NCI-H1694 (cell line): ENCODE measurements around the gene UNKL.
A peak's percentile ranks its signal among the peaks of the same experiment; 100 is the strongest.

ENCODE experiments used
- DNase-seq: peaks from one replicate; lab custom pipeline; 2025; lab: John Stamatoyannopoulos, UW

UNKL gene

DNA sequence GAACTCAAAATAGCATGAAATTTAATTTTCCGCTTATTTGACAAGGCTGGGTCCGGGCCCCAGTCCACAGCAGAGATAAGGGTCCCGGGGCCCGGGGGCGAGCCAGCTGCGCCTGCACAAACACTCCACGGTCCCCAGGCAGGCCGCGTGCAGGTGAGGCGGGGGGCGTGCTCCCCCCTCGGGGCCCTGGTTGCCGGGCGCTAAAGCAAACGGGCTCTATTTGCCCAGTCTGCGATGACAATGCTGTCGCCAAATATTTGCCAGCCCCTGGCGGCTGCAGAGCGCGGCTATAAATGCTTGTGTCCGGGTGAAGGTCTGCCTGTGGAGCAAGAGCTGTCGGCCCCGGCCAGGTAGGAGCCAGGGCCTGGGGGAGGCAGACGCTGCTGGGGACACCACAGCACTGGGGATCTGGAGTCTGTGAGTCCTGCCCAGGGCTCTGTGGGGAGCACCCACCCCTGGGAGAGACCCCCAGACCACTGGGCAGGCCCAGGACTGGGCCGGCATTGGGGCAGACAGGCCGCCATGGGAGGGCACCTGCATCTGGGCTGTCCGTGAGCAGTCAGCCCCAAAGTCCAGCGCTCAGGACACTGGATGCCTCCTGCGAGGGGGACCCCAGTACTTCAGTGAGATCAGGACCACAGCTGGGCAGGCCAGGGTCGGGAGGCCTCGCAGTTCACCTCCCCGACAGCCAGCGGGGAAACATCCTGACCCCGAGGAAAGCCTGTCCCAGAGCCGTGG lies 16.4 kb upstream of the UNKL start, which contains the start of gene PERCC1:
Gene PERCC1, plus strand, starts transcription at position 320 of the 738 bp plus-strand sequence. CDS start 1,516 bp downstream, outside the sequence.
- peak; percentile 24 for DNase-seq

DNA sequence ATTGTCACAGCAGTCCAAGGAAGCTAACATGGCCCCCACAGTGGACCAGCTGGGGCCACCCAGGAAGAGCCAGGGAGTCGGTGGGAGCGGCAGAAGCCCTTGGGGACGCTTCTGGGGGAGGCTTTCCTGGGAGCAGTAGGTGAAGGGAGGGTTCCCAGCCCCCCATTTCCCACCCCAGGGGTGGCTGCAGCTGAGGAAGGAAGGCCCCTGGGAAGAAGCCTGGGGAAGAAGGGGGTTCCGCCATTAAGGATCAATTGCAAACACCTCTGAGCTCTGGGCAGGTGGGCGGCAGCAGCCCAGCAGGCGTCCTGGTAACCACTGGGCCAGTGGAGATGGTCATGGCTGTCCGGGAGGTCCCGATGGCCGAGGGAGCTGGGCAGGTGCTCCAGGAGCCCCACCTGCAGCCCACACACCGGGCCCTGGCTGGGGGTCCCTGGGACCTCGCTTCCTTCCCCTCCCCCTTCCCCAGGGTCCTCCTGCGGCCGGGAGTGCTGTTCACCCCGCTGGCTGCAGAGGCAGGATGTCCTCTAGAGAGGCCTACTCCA lies 15.8 kb upstream of the UNKL start:
- DNase-seq = no peak

DNA sequence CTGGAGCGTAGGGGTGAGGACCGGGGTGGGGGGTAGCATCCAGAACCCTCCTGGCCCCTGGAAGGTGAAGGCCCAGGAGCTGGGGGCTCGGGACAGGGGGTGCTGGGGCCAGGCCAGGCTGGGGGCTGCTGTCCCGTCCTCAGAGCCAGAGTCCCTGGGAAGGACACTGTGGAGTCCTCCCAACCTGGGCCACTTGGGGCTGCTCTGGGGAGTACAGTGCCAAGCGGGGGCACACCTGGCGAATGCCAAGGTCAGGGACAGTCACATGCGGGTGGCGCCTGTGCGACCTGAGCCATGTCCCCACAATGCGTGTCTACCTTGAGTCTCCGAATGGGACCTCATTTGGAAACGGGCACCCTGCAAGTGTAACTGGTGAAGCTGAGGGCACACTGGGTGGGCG lies 15.1 kb upstream of the UNKL start:
- DNase-seq = no peak

DNA sequence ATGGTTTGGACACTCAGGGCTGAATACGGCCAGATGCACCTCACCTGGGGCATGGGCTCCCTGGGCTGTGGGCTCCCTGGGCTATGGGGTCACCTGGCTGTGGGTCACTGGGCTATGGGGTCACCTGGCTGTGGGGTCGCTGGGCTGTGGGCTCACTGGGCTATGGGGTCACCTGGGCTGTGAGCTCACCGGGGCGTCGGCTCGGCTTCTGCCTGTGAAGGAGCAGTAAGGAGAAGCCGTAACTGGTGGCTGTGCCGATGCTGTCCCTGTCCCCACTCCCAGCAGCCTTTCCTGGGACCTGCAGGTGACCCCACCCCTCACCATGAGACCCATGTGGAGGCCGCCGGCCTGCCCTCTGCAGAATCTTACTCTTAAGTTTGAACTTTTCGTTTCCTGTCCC lies 14.5 kb upstream of the UNKL start:
- no peak for DNase-seq

DNA sequence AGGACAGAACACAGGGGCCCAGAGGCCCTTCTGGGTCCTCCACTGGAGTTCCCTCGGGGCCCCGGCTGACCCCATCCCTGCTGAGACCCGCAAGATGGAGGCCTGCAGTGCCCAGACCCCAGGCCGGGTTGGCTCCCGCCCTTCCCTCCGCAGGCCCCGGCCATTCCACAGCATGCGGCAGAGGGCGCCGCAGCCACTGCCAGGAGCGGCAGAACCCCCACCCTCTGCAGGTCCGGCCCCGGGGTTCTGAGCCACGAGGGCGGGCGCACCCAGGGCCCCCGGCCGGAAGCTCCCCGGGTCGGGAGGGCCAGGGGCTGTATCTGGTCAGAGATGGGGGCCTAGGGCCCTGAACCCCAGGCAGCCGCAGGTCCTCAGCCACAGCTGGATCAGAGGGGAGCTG lies 14.0 kb upstream of the UNKL start:
- DNase-seq = no peak

DNA sequence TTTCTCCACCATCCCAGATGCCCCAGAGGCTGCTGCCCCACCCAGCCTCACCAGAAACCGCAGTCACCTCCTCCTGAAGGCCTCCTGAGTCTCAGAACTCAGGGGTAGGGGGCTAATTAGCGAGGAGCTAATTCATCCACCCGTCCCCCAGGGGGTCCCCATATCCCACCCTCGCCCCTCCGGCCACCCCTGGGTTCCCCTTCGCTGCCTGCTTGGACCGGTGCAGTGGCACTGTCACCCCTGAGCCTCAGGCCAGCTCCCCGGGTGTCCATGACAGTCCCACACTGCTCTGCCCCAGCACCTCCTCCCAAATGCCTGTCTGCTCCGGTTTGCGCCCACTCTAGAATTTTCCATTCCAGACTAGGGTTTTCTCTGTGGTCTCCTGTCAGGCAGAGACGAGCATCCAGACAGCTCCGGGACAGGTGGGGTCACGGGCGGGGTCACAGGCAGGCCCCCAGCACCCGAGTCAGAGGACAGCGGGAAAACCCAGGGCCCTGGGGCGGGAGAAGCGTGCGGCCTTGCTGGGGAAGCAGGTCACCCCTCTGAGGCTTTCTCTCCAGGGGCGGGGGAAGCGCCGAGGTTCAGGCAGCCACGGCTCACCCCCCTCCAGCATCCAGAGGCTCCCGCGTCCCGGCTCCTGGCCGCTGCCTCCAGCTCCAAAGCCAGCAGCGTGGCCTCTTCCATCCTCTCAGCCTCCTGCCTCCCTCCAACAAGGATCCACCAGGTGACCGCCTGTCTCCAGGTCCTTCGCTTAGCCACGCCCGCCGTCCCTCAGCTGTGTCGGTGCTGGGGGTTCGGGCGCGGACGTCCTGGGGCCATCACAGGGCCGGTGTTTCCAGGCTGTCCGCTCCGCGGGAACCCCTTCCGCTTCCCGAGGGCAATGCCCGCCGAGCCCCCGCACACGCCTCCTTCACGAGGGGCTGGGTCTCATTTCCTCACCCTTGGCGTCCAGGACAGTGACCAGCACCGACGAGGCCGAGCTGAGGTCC lies 13.3 kb upstream of the UNKL start:
- DNase-seq = no peak

DNA sequence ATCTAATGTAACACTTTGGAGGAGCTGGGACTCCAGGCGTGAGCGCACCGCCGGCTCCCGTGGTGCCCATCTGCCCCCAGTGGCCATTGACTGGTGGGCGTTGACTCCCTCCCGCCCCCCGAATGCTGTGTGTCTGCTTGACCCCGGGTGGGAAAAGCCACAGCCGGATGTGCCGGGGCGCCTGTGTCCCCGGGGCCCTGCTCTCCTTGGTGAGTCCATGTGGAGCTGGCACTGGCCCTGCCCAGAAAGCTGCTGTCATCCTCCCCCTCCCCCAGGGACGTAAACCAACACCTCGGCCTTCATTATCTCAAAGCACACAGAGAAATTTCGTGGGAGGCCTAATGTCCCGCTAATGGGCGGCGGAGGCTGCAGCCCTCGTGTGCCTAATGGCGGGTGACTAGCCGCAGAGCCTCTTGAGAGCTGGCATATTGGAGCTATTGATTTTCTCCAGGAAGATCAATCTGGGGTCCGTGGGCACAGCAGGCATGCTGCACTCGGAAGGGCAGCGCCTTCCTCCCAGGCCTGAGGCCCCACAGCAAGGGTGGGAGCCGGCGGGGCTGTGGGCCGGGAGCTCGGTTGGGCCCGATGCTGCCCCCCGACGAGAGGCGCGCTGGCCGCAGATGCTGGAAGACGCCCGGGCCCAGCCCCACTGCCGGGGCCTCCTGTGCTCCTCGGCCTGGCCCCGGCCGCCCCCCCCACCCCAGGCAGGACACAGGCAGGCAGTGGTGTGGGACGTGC lies 12.4 kb upstream of the UNKL start:
- no peak for DNase-seq

DNA sequence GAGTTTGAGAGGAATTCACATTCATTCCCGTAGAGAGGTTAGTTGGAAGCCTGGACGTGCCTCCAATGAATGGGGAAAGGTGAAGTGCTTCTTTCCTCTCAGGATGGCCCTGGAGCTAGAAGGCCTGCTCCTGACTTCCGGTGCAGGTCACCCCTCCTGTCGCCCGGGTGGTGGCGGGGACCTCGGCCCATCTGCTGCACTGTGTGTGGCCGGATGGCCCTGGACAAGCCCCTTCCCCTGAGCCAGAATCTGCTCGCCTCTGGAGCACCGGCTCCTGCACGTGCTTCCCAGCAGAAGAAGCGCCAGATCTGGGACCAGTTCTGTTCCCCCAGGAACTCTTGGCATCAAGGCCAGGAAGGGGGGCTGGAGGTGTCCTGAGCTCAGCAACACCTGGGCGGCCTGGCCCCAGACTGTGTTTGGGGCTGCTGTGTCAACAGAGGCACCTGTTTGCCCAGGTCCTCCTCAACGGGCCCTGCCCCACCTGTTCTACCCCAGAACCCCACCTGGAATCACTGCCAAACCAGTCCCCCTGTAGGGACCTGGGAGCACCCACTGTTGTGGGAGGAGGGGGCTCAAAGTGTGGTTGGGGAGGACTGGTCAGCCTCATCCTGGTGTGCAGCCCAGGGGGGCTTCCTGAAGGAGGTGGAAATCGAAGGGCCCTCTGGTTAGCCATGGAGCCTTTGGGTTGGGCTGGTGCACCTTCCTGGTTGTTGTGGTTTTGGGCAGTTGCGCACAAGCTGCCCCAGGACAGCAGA lies 11.3 kb upstream of the UNKL start:
- no peak for DNase-seq

DNA sequence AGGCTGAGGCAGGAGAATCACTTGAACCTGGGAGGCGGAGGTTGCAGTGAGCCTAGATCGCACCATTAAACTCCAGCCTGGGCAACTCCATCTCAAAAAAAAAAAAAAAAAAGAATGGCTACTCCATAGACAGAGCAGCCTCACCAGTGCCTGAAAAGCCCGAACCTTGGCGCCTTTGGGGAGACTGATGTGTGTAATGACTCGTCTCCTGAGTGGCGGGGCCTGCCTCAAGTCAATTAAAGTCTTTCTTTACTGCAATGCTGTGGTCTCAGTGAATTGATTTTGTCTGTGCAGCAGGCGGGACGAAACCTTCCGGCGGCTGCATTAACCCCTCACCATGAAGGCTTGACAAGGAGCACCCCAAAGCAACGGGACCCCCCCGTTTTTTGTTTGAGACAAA lies 9.5 kb upstream of the UNKL start:
- DNase-seq = no peak

DNA sequence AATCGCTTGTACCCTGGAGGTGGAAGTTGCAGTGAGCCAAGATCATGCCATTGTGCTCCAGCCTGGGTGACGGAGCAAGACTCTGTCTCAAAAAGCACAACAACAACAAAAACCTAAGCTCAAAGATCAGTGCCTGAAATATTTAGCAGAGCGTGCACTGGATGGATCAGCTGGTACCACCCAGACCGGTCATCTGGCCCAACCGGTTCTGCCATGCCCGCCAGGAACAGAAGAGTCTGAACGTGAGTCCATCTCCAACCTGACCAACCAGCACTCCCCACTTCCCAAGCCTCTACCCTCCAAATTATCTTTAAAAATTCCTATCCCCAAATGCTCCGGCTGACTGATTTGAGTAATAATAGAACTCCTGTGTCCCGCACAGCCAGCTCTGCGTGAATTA lies 7.6 kb upstream of the UNKL start:
- DNase-seq = no peak

DNA sequence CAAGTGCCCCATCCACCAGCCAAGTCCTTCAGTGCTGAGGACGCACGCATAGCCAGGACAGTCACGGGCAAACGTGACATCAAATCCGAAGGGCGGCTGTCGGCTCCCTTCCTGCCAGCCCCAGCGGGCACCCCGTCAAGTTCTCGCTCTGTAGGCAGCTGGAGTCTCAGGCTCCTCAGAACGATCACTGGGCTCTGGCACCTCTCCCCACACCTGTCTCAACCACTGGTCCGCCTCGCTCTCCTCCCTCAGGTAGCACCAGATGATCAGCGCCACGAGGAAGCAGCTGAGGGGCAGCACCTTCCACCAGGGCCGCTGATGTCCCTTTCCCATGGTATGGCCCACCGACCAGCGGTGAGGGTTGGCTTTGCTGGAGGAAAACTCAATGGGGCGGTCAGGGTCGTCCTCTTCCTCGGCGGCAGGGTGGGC lies 5.6 kb upstream of the UNKL start:
- DNase-seq = no peak

DNA sequence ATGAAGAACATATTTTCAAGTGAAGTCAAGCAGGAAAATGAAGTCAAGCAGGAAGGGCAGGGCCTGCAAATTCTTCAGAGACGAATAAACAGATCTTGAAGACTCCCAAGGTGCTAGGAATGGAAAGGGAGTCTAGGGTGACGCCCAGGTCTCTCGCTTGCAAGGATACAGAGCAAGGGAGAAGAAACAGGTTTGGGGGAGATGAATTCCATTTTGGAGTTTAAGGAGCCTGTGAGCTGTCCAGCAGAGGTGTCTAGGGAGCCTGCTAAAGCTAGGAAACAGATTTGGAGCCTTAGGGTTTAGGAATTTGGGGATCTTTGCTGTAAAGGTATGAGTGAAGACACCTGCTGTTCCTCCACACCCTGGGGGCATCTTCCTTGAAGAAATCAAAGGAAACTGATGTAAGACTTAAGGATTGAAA lies 2.0 kb upstream of the UNKL start:
- DNase-seq = no peak

DNA sequence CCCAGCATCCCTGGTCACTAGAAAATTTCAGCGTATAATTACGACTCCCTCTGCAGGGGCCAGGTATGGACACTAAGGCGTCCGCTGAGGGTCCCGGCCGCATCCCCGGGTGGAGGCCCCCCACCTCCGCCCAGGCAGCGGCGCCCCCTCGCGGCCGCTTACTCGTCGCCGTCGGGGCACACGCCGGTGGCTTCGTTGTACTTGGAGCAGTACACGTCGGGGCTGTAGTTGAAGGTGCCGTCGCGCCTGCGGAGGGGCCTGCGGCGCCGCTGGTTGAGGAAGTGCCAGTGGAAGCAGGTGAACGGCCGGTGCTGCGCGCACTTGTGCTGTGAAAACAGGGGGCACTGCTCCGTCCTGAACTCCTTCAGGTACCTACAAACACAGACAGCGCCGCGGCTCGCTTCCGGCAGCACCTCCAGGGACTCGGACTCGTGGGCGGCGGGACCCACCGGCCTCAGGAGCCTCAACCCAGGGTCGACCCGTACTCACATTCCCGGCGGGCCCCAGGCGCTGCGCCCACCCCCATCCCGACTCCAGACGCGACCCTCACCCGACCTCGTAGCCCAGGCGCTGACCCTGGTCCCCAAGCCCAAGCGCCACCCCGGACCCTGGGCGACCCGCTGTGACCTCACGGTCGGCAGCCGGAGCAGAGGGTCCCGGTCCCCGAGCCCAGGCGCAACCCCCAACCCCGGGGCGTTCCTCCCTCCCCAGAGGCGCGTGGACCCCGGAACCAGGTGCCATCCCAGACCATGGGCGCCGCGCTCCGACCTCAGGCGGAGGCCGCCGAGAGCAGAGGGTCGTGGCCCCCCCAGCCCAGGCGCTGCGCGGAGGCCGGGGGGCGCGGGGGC lies 596 bp downstream of the UNKL start:
- no peak for DNase-seq

DNA sequence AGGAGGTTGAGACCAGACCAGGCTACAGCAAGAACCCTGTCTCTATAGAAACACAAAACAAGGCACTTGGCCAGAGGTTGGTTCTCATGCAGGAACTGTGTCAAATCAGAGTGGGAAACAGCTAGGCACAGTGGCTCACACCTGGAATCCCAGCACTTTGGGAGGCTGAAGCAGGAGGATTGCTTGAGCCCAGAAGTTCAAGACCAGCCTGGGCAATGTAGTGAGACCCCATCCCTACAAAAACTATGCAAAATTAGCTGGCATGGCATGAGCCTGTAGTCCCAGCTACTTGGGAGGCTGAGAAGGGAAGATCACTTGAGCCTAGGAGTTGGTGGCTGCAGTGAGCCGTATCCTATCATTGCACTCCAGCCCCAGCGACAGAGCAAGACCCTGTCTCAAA lies 1.7 kb downstream of the UNKL start:
- DNase-seq = no peak

DNA sequence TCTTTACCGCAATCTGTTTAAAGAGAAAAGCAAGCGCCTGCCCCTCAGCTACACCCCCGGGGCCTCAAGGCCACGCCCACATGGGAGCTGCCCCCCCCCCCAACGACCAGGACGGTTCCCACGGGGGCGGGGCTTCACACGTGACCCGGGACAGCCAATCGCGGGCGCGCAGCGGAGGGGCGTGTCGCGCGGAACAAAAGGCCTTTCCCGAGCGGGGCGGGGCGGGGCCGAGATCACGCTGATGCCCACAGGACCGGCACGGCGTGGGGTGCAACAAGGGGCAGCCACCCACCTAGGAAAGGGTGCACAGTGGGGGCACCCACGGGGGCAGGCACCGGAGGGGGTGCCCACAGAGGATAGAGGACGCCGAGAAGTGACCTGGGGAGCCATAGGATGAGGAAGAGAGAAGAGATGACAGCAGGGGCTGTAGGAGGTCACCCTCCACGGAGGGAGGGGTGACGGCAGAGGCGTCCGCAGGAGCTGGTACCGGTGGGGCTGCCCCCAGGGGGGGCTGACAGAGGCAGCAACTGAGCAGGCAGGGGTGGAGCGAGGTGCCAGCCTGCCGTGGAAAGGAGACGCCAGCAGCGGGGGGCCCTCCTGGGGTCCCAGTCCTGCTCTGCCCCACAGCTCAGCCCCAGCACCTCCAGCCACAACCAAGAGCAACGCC lies 6.2 kb downstream of the UNKL start:
- peak; percentile 54 for DNase-seq

DNA sequence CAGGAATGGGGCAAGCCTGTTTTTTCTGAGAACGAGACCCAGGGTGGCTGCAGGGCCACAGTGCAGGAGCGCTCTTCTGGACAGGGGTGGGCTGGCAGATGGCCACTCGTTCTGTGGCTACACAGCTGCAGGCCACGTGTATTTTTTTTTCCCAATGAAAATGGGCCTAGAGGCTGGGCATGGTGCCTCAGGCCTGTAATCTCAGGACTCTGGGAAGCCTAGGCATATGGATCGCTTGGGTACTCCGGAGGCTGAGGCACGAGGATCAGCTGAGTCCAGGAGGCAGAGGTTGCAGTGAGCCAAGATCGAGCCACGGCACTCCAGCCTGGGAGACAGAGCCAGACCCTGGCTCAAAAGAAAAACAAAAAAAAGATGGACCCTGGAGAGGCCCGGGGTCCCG lies 6.8 kb downstream of the UNKL start:
- no peak for DNase-seq

DNA sequence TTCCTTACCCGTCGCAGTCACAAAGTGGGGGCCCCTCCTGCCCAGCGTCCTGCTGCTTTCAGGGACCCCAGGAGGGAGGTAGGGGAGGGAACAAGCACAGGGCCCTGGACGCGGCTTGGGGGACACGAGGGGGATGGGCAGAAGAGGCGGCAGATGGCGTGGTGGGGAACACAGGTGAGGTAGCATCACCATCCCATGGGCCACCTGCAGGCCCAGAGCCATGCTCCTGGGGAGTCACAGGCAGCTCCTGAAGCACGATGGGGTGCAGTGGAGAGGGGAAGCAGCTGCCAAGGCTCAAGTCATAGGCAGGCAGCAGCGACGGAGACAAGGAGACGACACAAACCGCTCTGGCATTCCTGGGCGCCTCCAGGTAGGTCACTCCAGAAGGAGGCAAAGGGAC lies 10.8 kb downstream of the UNKL start:
- no peak for DNase-seq

DNA sequence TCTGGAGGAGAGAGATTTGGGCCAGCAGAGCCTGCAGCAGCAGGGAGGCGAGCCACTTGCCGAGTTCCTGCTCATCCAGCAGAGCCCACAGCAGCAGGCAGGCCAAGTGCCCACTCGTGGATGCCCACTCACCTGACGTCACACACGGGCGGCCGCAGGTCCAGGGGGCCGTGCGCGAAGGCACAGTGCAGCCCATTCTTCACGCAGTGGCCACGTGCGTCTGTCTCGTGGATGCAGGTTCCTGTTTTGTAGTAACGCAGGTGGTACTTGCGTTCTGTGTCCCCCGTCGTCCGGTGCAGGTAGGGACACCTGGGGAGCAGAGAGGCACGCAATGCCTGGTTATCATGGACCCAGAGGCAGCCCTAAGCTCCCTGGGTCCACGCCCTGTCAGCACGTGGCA lies 11.5 kb downstream of the UNKL start:
- no peak for DNase-seq

DNA sequence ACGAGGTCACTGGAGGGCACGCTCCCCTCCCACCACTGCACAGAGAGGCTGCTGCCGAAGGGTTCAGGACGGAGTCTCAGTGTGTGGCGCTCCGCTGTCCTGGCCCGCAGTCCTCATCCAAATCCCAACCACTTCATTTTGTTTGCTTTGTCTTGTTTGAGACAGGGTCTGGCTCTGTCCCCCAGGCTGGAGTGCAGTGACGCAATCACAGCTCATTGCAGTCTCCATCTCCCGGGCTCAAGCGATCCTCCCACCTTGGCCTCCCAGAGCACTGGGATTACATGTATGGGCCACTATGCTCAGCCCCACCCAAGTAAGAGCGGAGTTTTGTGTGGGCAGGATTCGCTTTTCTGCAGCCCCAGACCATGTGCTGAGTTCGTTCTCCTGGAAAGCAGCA lies 12.7 kb downstream of the UNKL start:
- DNase-seq = no peak
